Thyroid gland (tissue), 4 donors: ENCODE measurements around the gene S1PR1. TPM values are rescaled to one million over a fixed set of nuclear protein-coding genes. Genes with fewer than 3 reads are reported as not detected.
"Not testable (repeated sequence)": the region's sequence is repeated elsewhere in the genome, so short reads cannot be mapped to it uniquely, and the experiment has no call there.

Experiments used
- DNase-seq, 2 donors: peaks; one replicate each; pipeline ENCODE4 v3.0.0-alpha.2; 2019
- H3K27ac ChIP-seq, 3 donors: fragments of 200-600 bp; sonication (generic); 1 replicate in 2 of 3; 2 replicates in 1 of 3; pipeline ENCODE4 v1.5.1; 2016 to 2019; ENCODE audit warnings: mild to moderate bottlenecking in 1 of 3, moderate library complexity in 1 of 3
- H3K27me3 ChIP-seq: fragments of 200-600 bp; sonication (generic); one replicate; pipeline ENCODE4 v1.5.1; 2019
- H3K36me3 ChIP-seq, 2 donors: fragments of 200-600 bp; sonication (generic); one replicate each; pipeline ENCODE4 v1.5.1; 2016 to 2019
- H3K4me1 ChIP-seq, 2 donors: fragments of 200-600 bp; sonication (generic); one replicate each; pipeline ENCODE4 v1.5.1; 2017 to 2019
- H3K4me3 ChIP-seq, 3 donors: fragments of 200-600 bp; sonication (generic); replicated peaks in 1 of 3; 1 replicate in 2 of 3; 2 replicates in 1 of 3; pipeline ENCODE4 v1.5.1; 2016; ENCODE audit warnings: mild to moderate bottlenecking in 1 of 3
- H3K9me3 ChIP-seq: fragments of 200-600 bp; sonication (generic); one replicate; pipeline ENCODE4 v1.5.1; 2017
- POLR2A ChIP-seq, 2 donors: fragments of 450-650 bp; IDR thresholded peaks; one replicate each; pipeline ENCODE4 v1.6.1; 2017; ENCODE audit warnings: antibody characterized with exemption in 2 of 2, mild to moderate bottlenecking in 2 of 2, moderate library complexity in 1 of 2
- WGBS, 2 donors: methylation state at CpG; one replicate each; pipeline ENCODE4 v1.1.5; 2017; 5-methylcytosine and 5-hydroxymethylcytosine counted together
- intact Hi-C: fragments of 100-400 bp; cut with DNase I; formaldehyde crosslinking; loops from one replicate; pipeline ENCODE4 v1.15.1; 2023
- total RNA-seq, 4 donors: library from RNA; depleted of rRNA; stranded (reverse); fragments of >200 nt; gene quantifications; one replicate each; pipeline ENCODE4 v1.2.3, GENCODE V29; 2016
- TF ChIP-seq, protein P1 (sequence below), 6 experiments: fragments of 200-600 bp in 3 of 6; fragments of 450-650 bp in 3 of 6; sonication (generic) in 3 of 6; IDR thresholded peaks; one replicate each; pipeline ENCODE4 v1.5.1; 2016 to 2019; ENCODE audit warnings: antibody characterized with exemption in 6 of 6, mild to moderate bottlenecking in 2 of 6, inconsistent platforms in 1 of 6, moderate library complexity in 1 of 6

S1PR1 gene
- total RNA-seq, 4 donors from 2014 or later, result 34.5 to 92.7 (median 67.0) TPM

DNA sequence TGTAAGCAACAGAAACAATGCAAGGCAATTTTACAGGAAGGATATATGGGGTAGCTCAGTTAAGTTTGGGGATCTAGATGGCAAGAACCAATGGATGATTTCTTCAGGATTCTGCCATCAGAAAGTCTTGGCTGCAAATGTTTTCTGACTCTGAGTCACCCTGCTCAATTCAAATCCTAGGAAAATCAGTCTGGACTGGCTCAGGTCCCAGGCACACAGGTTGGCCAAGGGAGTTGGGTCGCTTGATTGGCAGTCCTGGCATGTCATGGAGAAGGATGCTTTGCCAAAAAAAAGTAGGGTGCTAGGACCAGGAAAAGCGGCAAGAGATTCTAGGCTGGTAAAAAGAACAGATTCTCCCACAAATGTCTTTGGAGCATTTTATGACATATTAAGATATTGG is 28.9 kb upstream of the S1PR1 start:
- no peak for DNase-seq
- no peaks in the 10 kb centered on the region for H3K4me1 ChIP-seq
- TF ChIP-seq, protein P1, sequence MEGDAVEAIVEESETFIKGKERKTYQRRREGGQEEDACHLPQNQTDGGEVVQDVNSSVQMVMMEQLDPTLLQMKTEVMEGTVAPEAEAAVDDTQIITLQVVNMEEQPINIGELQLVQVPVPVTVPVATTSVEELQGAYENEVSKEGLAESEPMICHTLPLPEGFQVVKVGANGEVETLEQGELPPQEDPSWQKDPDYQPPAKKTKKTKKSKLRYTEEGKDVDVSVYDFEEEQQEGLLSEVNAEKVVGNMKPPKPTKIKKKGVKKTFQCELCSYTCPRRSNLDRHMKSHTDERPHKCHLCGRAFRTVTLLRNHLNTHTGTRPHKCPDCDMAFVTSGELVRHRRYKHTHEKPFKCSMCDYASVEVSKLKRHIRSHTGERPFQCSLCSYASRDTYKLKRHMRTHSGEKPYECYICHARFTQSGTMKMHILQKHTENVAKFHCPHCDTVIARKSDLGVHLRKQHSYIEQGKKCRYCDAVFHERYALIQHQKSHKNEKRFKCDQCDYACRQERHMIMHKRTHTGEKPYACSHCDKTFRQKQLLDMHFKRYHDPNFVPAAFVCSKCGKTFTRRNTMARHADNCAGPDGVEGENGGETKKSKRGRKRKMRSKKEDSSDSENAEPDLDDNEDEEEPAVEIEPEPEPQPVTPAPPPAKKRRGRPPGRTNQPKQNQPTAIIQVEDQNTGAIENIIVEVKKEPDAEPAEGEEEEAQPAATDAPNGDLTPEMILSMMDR (IDR thresholded peaks at IDR 0.05), result no peak
- no peak for TF ChIP-seq POLR2A (IDR thresholded peaks at IDR 0.05)
- 92 to 93% methylated on average over 2 of the region's 2 CpGs for WGBS, 2 donors
- no peak overlapping the region for H3K27ac ChIP-seq
- no peak overlapping the region for H3K4me3 ChIP-seq
- H3K36me3 ChIP-seq, result no peaks in the 10 kb centered on the region
- no peaks in the 10 kb centered on the region for H3K27me3 ChIP-seq
- H3K9me3 ChIP-seq, result no peaks in the 10 kb centered on the region
- intact Hi-C loops, result no loop called here

DNA sequence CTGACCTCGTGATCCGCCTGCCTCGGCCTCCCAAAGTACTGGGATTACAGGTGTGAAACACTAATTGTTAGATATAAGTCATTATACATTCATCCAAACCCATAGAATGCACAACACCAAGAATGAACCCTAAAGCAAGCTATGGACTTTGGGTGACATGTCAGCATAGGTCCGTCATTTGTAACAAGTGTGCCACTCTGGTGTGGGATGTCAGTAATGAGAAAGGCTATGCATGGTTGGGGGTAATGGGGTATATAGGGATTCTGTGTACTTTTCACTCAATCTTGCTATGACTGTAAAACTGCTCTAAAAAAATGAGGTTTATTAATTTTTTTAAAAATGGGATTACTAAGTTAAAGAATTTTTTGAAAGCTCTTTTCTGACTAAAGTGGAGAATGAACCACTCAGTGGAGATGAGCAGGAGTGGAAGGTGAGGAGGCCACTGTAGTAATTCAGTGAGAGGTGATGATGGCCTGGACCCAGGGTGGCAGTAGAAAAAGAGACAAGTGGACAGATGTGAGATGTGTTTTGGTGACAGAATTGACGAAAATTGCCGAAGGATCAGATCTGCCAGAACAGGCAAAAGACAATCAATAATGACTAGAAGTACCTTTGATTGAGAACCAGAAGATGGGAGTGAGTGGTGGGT is 21.3 kb upstream of the S1PR1 start:
- WGBS, 2 donors, result 97% methylated on average over 6 of the region's 6 CpGs
- intact Hi-C loops, result no loop called here
- Histone ChIP-seq H3K27me3 (no peaks in the 10 kb centered on the region), H3K9me3 (no peaks in the 10 kb centered on the region), H3K36me3 (no peaks in the 10 kb centered on the region), H3K4me1 (peaks cover 6 to 14% of the 10 kb centered on the region in 2 donors), H3K4me3 (no peak overlapping the region), H3K27ac (no peak overlapping the region)
- DNase-seq, result no peak
- TF ChIP-seq POLR2A (IDR thresholded peaks at IDR 0.05), result no peak
- TF ChIP-seq, protein P1 (IDR thresholded peaks at IDR 0.05), result no peak

DNA sequence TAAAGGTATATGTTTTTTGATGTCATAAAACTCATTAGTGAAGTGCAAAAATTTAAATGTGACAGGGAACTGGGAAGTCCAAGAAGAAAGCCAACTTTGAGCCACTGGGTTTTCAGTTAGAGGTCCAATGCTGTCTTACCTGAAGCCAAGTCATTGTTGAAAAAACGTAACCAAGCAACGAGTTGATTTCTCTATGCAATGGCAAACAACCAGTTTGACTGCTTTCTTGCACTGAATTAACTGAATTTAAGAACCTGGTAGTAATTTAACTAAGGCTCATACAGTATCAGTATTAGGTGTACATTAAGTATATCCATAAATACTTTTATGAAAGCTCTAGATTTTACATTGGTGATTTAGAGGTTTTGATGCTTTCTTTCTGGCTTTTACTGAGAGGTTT is 20.2 kb upstream of the S1PR1 start:
- Histone ChIP-seq H3K4me3 (no peak overlapping the region), H3K27me3 (no peaks in the 10 kb centered on the region), H3K9me3 (no peaks in the 10 kb centered on the region), H3K36me3 (no peaks in the 10 kb centered on the region), H3K27ac (no peak overlapping the region), H3K4me1 (peaks cover 6 to 14% of the 10 kb centered on the region in 2 donors)
- no peak for DNase-seq
- WGBS, 2 donors, result 38 to 47% methylated on average over 2 of the region's 2 CpGs
- intact Hi-C loops, result no loop called here
- TF ChIP-seq, protein P1 (IDR thresholded peaks at IDR 0.05), result no peak
- TF ChIP-seq POLR2A (IDR thresholded peaks at IDR 0.05), result no peak

DNA sequence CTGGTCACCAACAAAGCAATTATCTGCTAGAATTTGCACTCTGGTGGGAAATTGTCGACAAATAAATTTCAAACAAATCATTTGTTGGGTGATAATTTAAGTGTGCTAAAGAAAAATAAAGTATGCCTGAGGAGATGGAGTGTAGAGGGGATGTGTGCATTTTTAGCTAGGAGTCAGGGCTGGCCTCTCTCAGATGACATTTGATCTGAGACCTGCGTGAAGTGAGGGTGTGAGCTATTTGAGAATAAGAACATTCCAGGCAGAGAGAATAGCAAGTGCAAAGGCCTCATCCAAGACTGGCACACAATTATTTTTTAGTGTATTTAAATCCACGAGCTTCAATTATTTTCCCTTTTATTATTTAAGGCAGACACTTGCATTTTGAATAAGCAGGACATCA is 19.7 kb upstream of the S1PR1 start:
- H3K27me3 ChIP-seq, result no peaks in the 10 kb centered on the region
- peaks cover 6 to 14% of the 10 kb centered on the region in 2 donors for H3K4me1 ChIP-seq
- DNase-seq, result no peak
- no peak overlapping the region for H3K27ac ChIP-seq
- H3K9me3 ChIP-seq, result no peaks in the 10 kb centered on the region
- no peaks in the 10 kb centered on the region for H3K36me3 ChIP-seq
- WGBS, 2 donors, result 58 to 62% methylated on average over 3 of the region's 3 CpGs
- intact Hi-C loops, result no loop called here
- H3K4me3 ChIP-seq, result no peak overlapping the region
- no peak for TF ChIP-seq POLR2A (IDR thresholded peaks at IDR 0.05)
- TF ChIP-seq, protein P1 (IDR thresholded peaks at IDR 0.05), result no peak

GRCh38 chr1:101218968-101219367 is 17.9 kb upstream of the S1PR1 start:
- WGBS, 2 donors, result 97 to 98% methylated on average over 6 of the region's 6 CpGs
- H3K4me1 ChIP-seq, result peaks cover 6 to 14% of the 10 kb centered on the region in 2 donors
- intact Hi-C loops, H3K27me3 ChIP-seq, H3K4me3 ChIP-seq, H3K36me3 ChIP-seq, H3K9me3 ChIP-seq, DNase-seq, H3K27ac ChIP-seq: not testable (repeated sequence)
